Activated naive CD4-positive, alpha-beta T cell treated with anti-CD3 and anti-CD28 coated beads, Interleukin-2, amount 10 ng/mL, durations not matched to agents 7 days and 5 days (primary cell): Measurements from ENCODE around the gene BRAP.
"Not testable (repeated sequence)": the region's sequence is repeated elsewhere in the genome, so short reads cannot be mapped to it uniquely, and the experiment has no call there.

Experiments
- CTCF ChIA-PET: fragments of 350-600 bp; sonication (Branson Sonifier 250); formaldehyde crosslinking; loops from one replicate; lab custom pipeline; 2021; ENCODE audit warnings: antibody characterized with exemption; lab: Charles Lee
- DNase-seq: peaks from one replicate; pipeline ENCODE4 v3.0.0-alpha.2; 2020
- H3K27ac Mint-ChIP-seq: one replicate; pipeline ENCODE4 v1.8.0; 2021; ENCODE audit warnings: mild to moderate bottlenecking, moderate library complexity, mixed read lengths
- H3K27me3 Mint-ChIP-seq: one replicate; pipeline ENCODE4 v1.8.0; 2021; ENCODE audit warnings: mild to moderate bottlenecking, mixed read lengths
- H3K36me3 Mint-ChIP-seq: one replicate; pipeline ENCODE4 v1.8.0; 2021; ENCODE audit warnings: mixed read lengths
- H3K4me1 Mint-ChIP-seq: one replicate; pipeline ENCODE4 v1.8.0; 2021; ENCODE audit warnings: mixed read lengths
- H3K4me3 Mint-ChIP-seq: one replicate; pipeline ENCODE4 v1.8.0; 2021; ENCODE audit warnings: mild to moderate bottlenecking, moderate library complexity, mixed read lengths
- H3K9me3 Mint-ChIP-seq: one replicate; pipeline ENCODE4 v1.8.0; 2021; ENCODE audit warnings: mixed read lengths

Gene BRAP

GRCh38 chr12:111692575-111693210, 6.9 kb upstream of the BRAP start:
- no peak overlapping the region for H3K27ac Mint-ChIP-seq
- H3K4me1 Mint-ChIP-seq = peaks cover 3% of the 10 kb centered on the region
- peaks cover 20% of the 10 kb centered on the region for H3K36me3 Mint-ChIP-seq
- DNase-seq = no peak
- H3K4me3 Mint-ChIP-seq = no peak overlapping the region
- CTCF ChIA-PET = interaction anchor here (1.3 kb wide), 1 partner anchor 295 kb away, joined by 3 read pairs; no protein-coding TSS in a partner anchor
- no peaks in the 10 kb centered on the region for H3K27me3 Mint-ChIP-seq
- no peaks in the 10 kb centered on the region for H3K9me3 Mint-ChIP-seq

- CTCF ChIA-PET = no interaction called here
- no peak for DNase-seq
- no peak overlapping the region for H3K27ac Mint-ChIP-seq
- H3K4me3 Mint-ChIP-seq = no peak overlapping the region
- peaks cover 17% of the 10 kb centered on the region for H3K4me1 Mint-ChIP-seq
- no peaks in the 10 kb centered on the region for H3K27me3 Mint-ChIP-seq
- peaks cover 18% of the 10 kb centered on the region for H3K36me3 Mint-ChIP-seq
- no peaks in the 10 kb centered on the region for H3K9me3 Mint-ChIP-seq
Measured at GRCh38 chr12:111691262-111691661, 5.5 kb upstream of the BRAP start.

- CTCF ChIA-PET = interaction anchor here (1.3 kb wide), 1 partner anchor 125 kb away, joined by 3 read pairs; no protein-coding TSS in a partner anchor
- Mint-ChIP-seq H3K27ac (no peak overlapping the region), H3K9me3 (no peaks in the 10 kb centered on the region), H3K27me3 (peaks cover 4% of the 10 kb centered on the region), H3K4me3 (peak overlapping the region; percentile 20), H3K4me1 (peaks cover 36% of the 10 kb centered on the region), H3K36me3 (peaks cover 7% of the 10 kb centered on the region)
- DNase-seq = no peak
Measured at GRCh38 chr12:111687952-111688351, 2.2 kb upstream of the BRAP start.

GRCh38 chr12:111687255-111687654, 1.5 kb upstream of the BRAP start:
- H3K9me3 Mint-ChIP-seq = no peaks in the 10 kb centered on the region
- peaks cover 10% of the 10 kb centered on the region for H3K36me3 Mint-ChIP-seq
- CTCF ChIA-PET = interaction anchor here (0.6 to 1.3 kb wide), 2 partner anchors 125 to 355 kb away, joined by 3 read pairs; no protein-coding TSS in a partner anchor
- DNase-seq = peak; percentile 35
- H3K4me1 Mint-ChIP-seq = peaks cover 38% of the 10 kb centered on the region
- H3K4me3 Mint-ChIP-seq = peak overlapping the region; percentile 97
- peaks cover 4% of the 10 kb centered on the region for H3K27me3 Mint-ChIP-seq
- no peak overlapping the region for H3K27ac Mint-ChIP-seq

- Mint-ChIP-seq H3K9me3 (no peaks in the 10 kb centered on the region), H3K4me1 (peaks cover 38% of the 10 kb centered on the region), H3K36me3 (peaks cover 16% of the 10 kb centered on the region), H3K4me3 (peak overlapping the region; percentile 97), H3K27ac (peak overlapping the region; percentile 97), H3K27me3 (peaks cover 4% of the 10 kb centered on the region)
- DNase-seq = no peak
- CTCF ChIA-PET = interaction anchor here (0.7 to 1.1 kb wide), 2 partner anchors 126 to 286 kb away, joined by 3 read pairs; no protein-coding TSS in a partner anchor
Measured at GRCh38 chr12:111686574-111687105, 884 bp upstream of the BRAP start.

GRCh38 chr12:111685322-111685810, 390 bp downstream of the BRAP start:
- peak overlapping the region; percentile 97 for H3K4me3 Mint-ChIP-seq
- DNase-seq = no peak
- CTCF ChIA-PET = interaction anchor here (1.1 to 2.0 kb wide), 3 partner anchors 10 to 289 kb away, joined by 3 to 10 read pairs (median 5); no protein-coding TSS in a partner anchor
- H3K4me1 Mint-ChIP-seq = peaks cover 38% of the 10 kb centered on the region
- peak overlapping the region; percentile 97 for H3K27ac Mint-ChIP-seq
- H3K36me3 Mint-ChIP-seq = peaks cover 16% of the 10 kb centered on the region
- no peaks in the 10 kb centered on the region for H3K9me3 Mint-ChIP-seq
- H3K27me3 Mint-ChIP-seq = peaks cover 4% of the 10 kb centered on the region

GRCh38 chr12:111684485-111685198, 1.1 kb downstream of the BRAP start:
- Mint-ChIP-seq H3K4me3 (peak overlapping the region; percentile 97), H3K27ac (peak overlapping the region; percentile 97), H3K36me3 (peaks cover 16% of the 10 kb centered on the region), H3K4me1 (peaks cover 38% of the 10 kb centered on the region)
- DNase-seq, H3K27me3 Mint-ChIP-seq, H3K9me3 Mint-ChIP-seq: not testable (repeated sequence)
- CTCF ChIA-PET = interaction anchor here (1.6 to 2.0 kb wide), 2 partner anchors 9 to 288 kb away, joined by 5 to 10 read pairs; no protein-coding TSS in a partner anchor

GRCh38 chr12:111677186-111677585, 8.6 kb downstream of the BRAP start:
- no peaks in the 10 kb centered on the region for H3K27me3 Mint-ChIP-seq
- CTCF ChIA-PET = interaction anchor here (0.7 to 1.4 kb wide), 2 partner anchors 161 to 280 kb away, joined by 3 to 5 read pairs; no protein-coding TSS in a partner anchor
- no peak for DNase-seq
- H3K36me3 Mint-ChIP-seq = peaks cover 38% of the 10 kb centered on the region
- H3K4me3 Mint-ChIP-seq = no peak overlapping the region
- no peaks in the 10 kb centered on the region for H3K9me3 Mint-ChIP-seq
- no peak overlapping the region for H3K27ac Mint-ChIP-seq
- no peaks in the 10 kb centered on the region for H3K4me1 Mint-ChIP-seq

- Mint-ChIP-seq H3K9me3 (no peaks in the 10 kb centered on the region), H3K4me3 (no peak overlapping the region), H3K27ac (no peak overlapping the region), H3K27me3 (no peaks in the 10 kb centered on the region), H3K36me3 (peaks cover 41% of the 10 kb centered on the region), H3K4me1 (no peaks in the 10 kb centered on the region)
- DNase-seq = no peak
- CTCF ChIA-PET = interaction anchor here (2.3 kb wide), 1 partner anchor 277 kb away, joined by 8 read pairs; no protein-coding TSS in a partner anchor
Measured at GRCh38 chr12:111673503-111673902, 12.3 kb downstream of the BRAP start.

GRCh38 chr12:111672822-111673381, 12.9 kb downstream of the BRAP start:
- no peak for DNase-seq
- Mint-ChIP-seq H3K27ac (no peak overlapping the region), H3K27me3 (no peaks in the 10 kb centered on the region), H3K4me1 (no peaks in the 10 kb centered on the region), H3K9me3 (no peaks in the 10 kb centered on the region), H3K4me3 (no peak overlapping the region), H3K36me3 (peaks cover 42% of the 10 kb centered on the region)
- CTCF ChIA-PET = interaction anchor here (2.3 kb wide), 1 partner anchor 276 kb away, joined by 8 read pairs; no protein-coding TSS in a partner anchor

- CTCF ChIA-PET = no interaction called here
- H3K27ac Mint-ChIP-seq = no peak overlapping the region
- H3K36me3 Mint-ChIP-seq = peaks cover 35% of the 10 kb centered on the region
- no peaks in the 10 kb centered on the region for H3K27me3 Mint-ChIP-seq
- H3K4me3 Mint-ChIP-seq = no peak overlapping the region
- DNase-seq = no peak
- H3K9me3 Mint-ChIP-seq = no peaks in the 10 kb centered on the region
- H3K4me1 Mint-ChIP-seq = no peaks in the 10 kb centered on the region
Measured at GRCh38 chr12:111664961-111665865, 20.5 kb downstream of the BRAP start.

- no peaks in the 10 kb centered on the region for H3K4me1 Mint-ChIP-seq
- H3K9me3 Mint-ChIP-seq = no peaks in the 10 kb centered on the region
- DNase-seq = no peak
- H3K4me3 Mint-ChIP-seq = no peak overlapping the region
- no peak overlapping the region for H3K27ac Mint-ChIP-seq
- CTCF ChIA-PET = no interaction called here
- peaks cover 32% of the 10 kb centered on the region for H3K36me3 Mint-ChIP-seq
- H3K27me3 Mint-ChIP-seq = no peaks in the 10 kb centered on the region
Measured at GRCh38 chr12:111664499-111664898, 21.3 kb downstream of the BRAP start.

GRCh38 chr12:111656016-111656415, 29.7 kb downstream of the BRAP start:
- H3K4me3 Mint-ChIP-seq = no peak overlapping the region
- H3K36me3 Mint-ChIP-seq = peaks cover 35% of the 10 kb centered on the region
- CTCF ChIA-PET = no interaction called here
- no peaks in the 10 kb centered on the region for H3K9me3 Mint-ChIP-seq
- H3K27me3 Mint-ChIP-seq = no peaks in the 10 kb centered on the region
- DNase-seq = no peak
- H3K27ac Mint-ChIP-seq = no peak overlapping the region
- no peaks in the 10 kb centered on the region for H3K4me1 Mint-ChIP-seq
